H1 (cell line): ENCODE results near the gene ANP32A. TPM values are rescaled to one million over a fixed set of nuclear protein-coding genes. Genes with fewer than 3 reads are reported as not detected.
A peak's percentile ranks its signal among the peaks of the same experiment; 100 is the strongest.

Experiments used
- CTCF ChIA-PET: fragments of 300-600 bp; sonication (Branson Sonifier 250); formaldehyde crosslinking; loops from one replicate; lab custom pipeline; 2021; ENCODE audit not compliant: partially characterized antibody; lab: Charles Lee
- POLR2A ChIA-PET: fragments of 300-600 bp; sonication (Branson Sonifier 250); formaldehyde crosslinking; loops from one replicate; lab custom pipeline; 2021; ENCODE audit warnings: inconsistent platforms; ENCODE audit not compliant: partially characterized antibody; lab: Charles Lee
- DNase-seq, 2 experiments: peaks; one replicate each; pipeline versions ENCODE4 v3.0.0 to v3.0.0-alpha.2; 2010 to 2022; ENCODE audit warnings: low spot score in 2 of 2, low read depth in 1 of 2, mixed read lengths in 1 of 2
- FAIRE-seq: peaks from 2 replicates; lab custom pipeline; 2011; peaks lifted over from hg19 to GRCh38; lab: Jason Lieb, UNC
- H2AFZ ChIP-seq: 2 replicates; pipeline ENCODE4 v1.8.1; 2012; ENCODE audit warnings: low read length, inconsistent platforms
- H2AK5ac ChIP-seq: 2 replicates; pipeline ENCODE4 v1.6.1; 2013; ENCODE audit warnings: low read depth, low read length
- H2BK120ac ChIP-seq: replicated peaks from 2 replicates; pipeline ENCODE3; 2013; ENCODE audit warnings: low read depth, low read length, inconsistent platforms
- H2BK12ac ChIP-seq: 2 replicates; pipeline ENCODE4 v1.6.1; 2013; ENCODE audit warnings: low read depth, low read length
- H2BK15ac ChIP-seq: 2 replicates; pipeline ENCODE4 v1.6.1; 2013; ENCODE audit warnings: low read length
- H2BK20ac ChIP-seq: 2 replicates; pipeline ENCODE4 v1.6.1; 2013; ENCODE audit warnings: low read length
- H2BK5ac ChIP-seq: 2 replicates; pipeline ENCODE4 v1.6.1; 2013; ENCODE audit warnings: low read depth, low read length
- H3K14ac ChIP-seq: 2 replicates; pipeline ENCODE4 v1.6.1; 2013; ENCODE audit warnings: inconsistent platforms; ENCODE audit not compliant: insufficient read length
- H3K18ac ChIP-seq: 2 replicates; pipeline ENCODE4 v1.6.1; 2013; ENCODE audit warnings: low read length; ENCODE audit errors: extremely low read depth
- H3K23ac ChIP-seq: 2 replicates; pipeline ENCODE4 v1.6.1; 2013; ENCODE audit warnings: inconsistent platforms; ENCODE audit not compliant: insufficient read length
- H3K23me2 ChIP-seq: 2 replicates; pipeline ENCODE4 v1.6.1; 2013; ENCODE audit warnings: low read depth, low read length
- H3K27ac ChIP-seq: 2 replicates; pipeline ENCODE4 v1.6.1; 2011; ENCODE audit warnings: low read depth, low read length, inconsistent platforms
- H3K27me3 ChIP-seq, 4 experiments: replicated peaks in 1 of 4; 1 replicate in 1 of 4; 2 replicates in 3 of 4; pipeline versions ENCODE4 v1.6.1 to v1.8.1; 2011 to 2013; ENCODE audit warnings: low read length in 3 of 4, mild to moderate bottlenecking in 3 of 4, inconsistent platforms in 2 of 4, mixed read lengths in 2 of 4, moderate library complexity in 1 of 4; ENCODE audit not compliant: control insufficient read depth in 3 of 4, insufficient read depth in 3 of 4; ENCODE audit errors: extremely low read depth in 1 of 4
- H3K36me3 ChIP-seq, 4 experiments: 2 replicates each; pipeline versions ENCODE4 v1.6.1 to v1.8.1; 2011 to 2013; ENCODE audit warnings: mild to moderate bottlenecking in 4 of 4, low read length in 3 of 4, moderate library complexity in 2 of 4, control low read depth in 1 of 4, inconsistent platforms in 1 of 4; ENCODE audit not compliant: insufficient read depth in 4 of 4, control insufficient read depth in 2 of 4
- H3K4ac ChIP-seq: replicated peaks from 2 replicates; pipeline ENCODE3; 2013; ENCODE audit warnings: low read length, low read depth, mixed read lengths, inconsistent platforms; ENCODE audit not compliant: insufficient read length
- H3K4me1 ChIP-seq, 4 experiments: replicated peaks in 1 of 4; 1 replicate in 1 of 4; 2 replicates in 3 of 4; pipeline versions ENCODE4 v1.6.1 to v1.8.1; 2011 to 2013; ENCODE audit warnings: low read length in 3 of 4, inconsistent platforms in 2 of 4, mixed read lengths in 1 of 4; ENCODE audit not compliant: insufficient read depth in 4 of 4, control insufficient read depth in 3 of 4
- H3K4me2 ChIP-seq, 2 experiments: 2 replicates each; pipeline versions ENCODE4 v1.6.1 to v1.8.1; 2011 to 2013; ENCODE audit warnings: low read depth in 2 of 2, low read length in 2 of 2, control low read depth in 1 of 2, inconsistent platforms in 1 of 2, mild to moderate bottlenecking in 1 of 2; ENCODE audit not compliant: insufficient read depth in 1 of 2
- H3K4me3 ChIP-seq, 4 experiments: fragments of 200-600, 300-600 bp in 1 of 4; sonication (generic), shearing (Covaris generic), sonication (Bioruptor Twin) in 1 of 4; 2 replicates each; pipeline versions ENCODE4 v1.5.1 to v1.8.1; 2011 to 2016; ENCODE audit warnings: low read length in 4 of 4, low read depth in 3 of 4, control low read depth in 2 of 4, inconsistent platforms in 2 of 4, mild to moderate bottlenecking in 2 of 4, mixed read lengths in 1 of 4, moderate library complexity in 1 of 4; ENCODE audit not compliant: insufficient read depth in 2 of 4; ENCODE audit errors: extremely low read depth in 1 of 4
- H3K56ac ChIP-seq: replicated peaks from 2 replicates; pipeline ENCODE3; 2013; ENCODE audit warnings: low read depth, mild to moderate bottlenecking, mixed read lengths, low read length, inconsistent platforms; ENCODE audit not compliant: insufficient read length
- H3K79me1 ChIP-seq: 2 replicates; pipeline ENCODE4 v1.6.1; 2013; ENCODE audit warnings: low read depth, low read length, control low read depth
- H3K79me2 ChIP-seq, 2 experiments: 2 replicates each; pipeline versions ENCODE4 v1.6.1 to v1.8.1; 2012 to 2013; ENCODE audit warnings: low read length in 2 of 2, mild to moderate bottlenecking in 2 of 2, inconsistent platforms in 1 of 2; ENCODE audit not compliant: insufficient read depth in 2 of 2, control insufficient read depth in 1 of 2
- H3K9ac ChIP-seq, 4 experiments: replicated peaks in 1 of 4; 1 replicate in 1 of 4; 2 replicates in 3 of 4; pipeline versions ENCODE4 v1.6.1 to v1.8.1; 2011 to 2013; ENCODE audit warnings: low read depth in 3 of 4, low read length in 3 of 4, control low read depth in 2 of 4, mild to moderate bottlenecking in 2 of 4, moderate library complexity in 2 of 4, inconsistent platforms in 1 of 4; ENCODE audit errors: extremely low read depth in 1 of 4
- H3K9me3 ChIP-seq, 2 experiments: 2 replicates each; pipeline versions ENCODE4 v1.6.1 to v1.8.1; 2012 to 2013; ENCODE audit warnings: mild to moderate bottlenecking in 2 of 2, moderate library complexity in 2 of 2, control low read depth in 1 of 2, inconsistent platforms in 1 of 2, low read depth in 1 of 2, low read length in 1 of 2, mixed read lengths in 1 of 2; ENCODE audit not compliant: insufficient read depth in 2 of 2
- H4K20me1 ChIP-seq, 2 experiments: replicated peaks in 1 of 2; 2 replicates each; pipeline versions ENCODE3 to v1.8.1; 2011 to 2013; ENCODE audit warnings: inconsistent platforms in 2 of 2, low read length in 2 of 2, mild to moderate bottlenecking in 1 of 2; ENCODE audit not compliant: insufficient read depth in 2 of 2, control insufficient read depth in 1 of 2
- H4K5ac ChIP-seq: 2 replicates; pipeline ENCODE4 v1.6.1; 2013; ENCODE audit warnings: low read length, low read depth, mixed read lengths, inconsistent platforms; ENCODE audit not compliant: insufficient read length
- H4K8ac ChIP-seq: 2 replicates; pipeline ENCODE4 v1.8.0; 2013; ENCODE audit warnings: mild to moderate bottlenecking, moderate library complexity, low read length, inconsistent platforms; ENCODE audit not compliant: insufficient read depth; ENCODE audit errors: extremely low read depth
- H4K91ac ChIP-seq: replicated peaks from 2 replicates; pipeline ENCODE3; 2013; ENCODE audit warnings: low read length, mixed read lengths, inconsistent platforms; ENCODE audit not compliant: insufficient read length
- BCL11A ChIP-seq, 2 experiments: IDR thresholded peaks; one replicate each; pipeline ENCODE4 v1.6.1; 2011; ENCODE audit warnings: low read depth in 2 of 2, low read length in 2 of 2, mild to moderate bottlenecking in 2 of 2
- CHD2 ChIP-seq: IDR thresholded peaks from 2 replicates; pipeline ENCODE4 v1.6.1; 2012; ENCODE audit warnings: low read length, improper control_type of control experiment
- TCF12 ChIP-seq: IDR thresholded peaks from 2 replicates; pipeline ENCODE4 v1.6.1; 2011; ENCODE audit warnings: low read depth, mild to moderate bottlenecking, low read length
- WGBS, 2 experiments: shearing (Covaris generic) in 1 of 2; methylation state at CpG; one replicate each; pipeline versions ENCODE4 v1.1.6 to v1.1.7; 2013 to 2015; ENCODE audit warnings: low lambda C conversion rate in 2 of 2, mixed read lengths in 2 of 2, inconsistent platforms in 1 of 2, low coverage in 1 of 2, missing lambda C conversion rate in 1 of 2; ENCODE audit not compliant: insufficient replicate concordance in 2 of 2, insufficient coverage in 1 of 2, insufficient read length in 1 of 2; ENCODE audit errors: extremely low coverage in 1 of 2, missing lambda C conversion rate in 1 of 2; 5-methylcytosine and 5-hydroxymethylcytosine counted together
- polyA plus RNA-seq, 7 experiments: library from polyadenylated mRNA; depleted of rRNA in 3 of 7; stranded (reverse) in 5 of 7; unstranded in 2 of 7; fragments of >200 nt in 5 of 7; fragments of 200-250 nt in 2 of 7; gene quantifications; 1 replicate in 5 of 7; 2 replicates in 1 of 7; 4 replicates in 1 of 7; pipeline versions ENCODE4 v1.2.1 to v1.2.3, GENCODE V29; 2011 to 2013; ENCODE audit warnings: missing spikeins in 2 of 7, mixed read lengths in 2 of 7
- total RNA-seq: library from RNA; stranded (reverse); fragmentation: NEBNext Ultra II Directional; extraction: Animal tissue kit (Norgen Biotek cat#: 25700); gene quantifications from 2 replicates; pipeline ENCODE4 v1.2.1, GENCODE V29; 2021

Gene ANP32A
- total and polyA plus RNA-seq, 2 of the 8 experiments (the other 6 are each of a cell fraction or from before 2014, with no cell fraction given): 70.8 to 295 TPM

- no peak overlapping the region for H2AK5ac ChIP-seq
- H2BK120ac ChIP-seq: no peak overlapping the region
- H3K9ac ChIP-seq: no peak overlapping the region
- H3K27ac ChIP-seq: no peak overlapping the region
- H2BK20ac ChIP-seq: no peak overlapping the region
- FAIRE-seq: no peak
- no peaks in the 10 kb centered on the region for H3K27me3 ChIP-seq
- H3K4ac ChIP-seq: no peak overlapping the region
- no peak overlapping the region for H3K4me3 ChIP-seq
- no peak overlapping the region for H2BK15ac ChIP-seq
- H3K14ac ChIP-seq: no peak overlapping the region
- no peak overlapping the region for H4K91ac ChIP-seq
- H2BK12ac ChIP-seq: no peak overlapping the region
- H3K36me3 ChIP-seq: peaks cover 9 to 50% (median 28%) of the 10 kb centered on the region in 4 experiments; a peak in 6 of 8 replicates
- no peak overlapping the region for H3K56ac ChIP-seq
- 95% methylated on average over 9 of the region's 9 CpGs; no CpG with 5 or more reads in 1 of the 2 experiments for WGBS, 2 experiments
- no peaks in the 10 kb centered on the region for H3K23me2 ChIP-seq
- ChIA-PET CTCF (interaction anchor here (0.6 to 2.6 kb wide), 6 partner anchors 9 to 95 kb away, joined by 3 to 7 read pairs (median 4); no protein-coding TSS in a partner anchor), POLR2A (interaction anchor here (1.1 kb wide), 1 partner anchor 10 kb away, joined by 3 read pairs; no protein-coding TSS in a partner anchor)
- H2AFZ ChIP-seq: no peak overlapping the region
- peaks cover 0 to 7% (median 3%) of the 10 kb centered on the region in 4 experiments; a peak in 4 of 7 replicates for H3K4me1 ChIP-seq
- H3K18ac ChIP-seq: no peak overlapping the region
- DNase-seq: peak in 1 of 2 experiments; percentile 10
- TF ChIP-seq CHD2 (no peak), TCF12 (no peak), BCL11A (IDR thresholded peaks at IDR 0.05; ENCODE audit: low read depth in 2 of 2, low read length in 2 of 2) (no peak)
- peaks cover 5 to 6% of the 10 kb centered on the region in 2 experiments for H4K20me1 ChIP-seq
- no peak overlapping the region for H3K23ac ChIP-seq
- no peaks in the 10 kb centered on the region; a peak in 1 of 4 replicates for H3K79me2 ChIP-seq
- H3K9me3 ChIP-seq: no peaks in the 10 kb centered on the region
- no peaks in the 10 kb centered on the region for H3K79me1 ChIP-seq
- H4K8ac ChIP-seq: no peak overlapping the region
- no peak overlapping the region for H2BK5ac ChIP-seq
- H4K5ac ChIP-seq: no peak overlapping the region
- no peak overlapping the region for H3K4me2 ChIP-seq
Observed at GRCh38 chr15:68778876-68779275, 41.8 kb downstream of the ANP32A start.
